K562 (cell line): ENCODE measurements around the gene SGMS1. TPM values are rescaled to one million over a fixed set of nuclear protein-coding genes. Genes with fewer than 3 reads are reported as not detected.

Experiments
- ASH1L ChIP-seq: fragments of 450-650 bp; IDR thresholded peaks from 2 replicates; pipeline ENCODE4 v1.6.1; 2018; ENCODE audit warnings: borderline replicate concordance, mild to moderate bottlenecking, low read depth; ENCODE audit not compliant: partially characterized antibody
- CHD4 ChIP-seq: fragments of 200-600 bp; sonication (generic); IDR thresholded peaks from 3 replicates; pipeline ENCODE4 v1.6.1; 2012; ENCODE audit warnings: low read depth, mild to moderate bottlenecking, mixed read lengths, low read length, inconsistent platforms; ENCODE audit not compliant: insufficient read depth, insufficient replicate concordance, poor library complexity, severe bottlenecking
- CTCF ChIP-seq, 3 experiments: IDR thresholded peaks in 2 of 3; conservative IDR thresholded peaks in 1 of 3; 2 replicates each; pipeline ENCODE4 v1.5.1; 2011 to 2012; ENCODE audit warnings: low read length in 3 of 3, mild to moderate bottlenecking in 3 of 3, control low read depth in 2 of 3, improper control_type of control experiment in 1 of 3, inconsistent platforms in 1 of 3, low read depth in 1 of 3, mixed read lengths in 1 of 3, moderate library complexity in 1 of 3; ENCODE audit not compliant: insufficient read depth in 2 of 3
- DACH1 ChIP-seq: fragments of 450-650 bp; IDR thresholded peaks from 2 replicates; pipeline ENCODE4 v1.6.1; 2018; ENCODE audit not compliant: partially characterized antibody
- ELK1 ChIP-seq: sonication (generic); formaldehyde crosslinking; IDR thresholded peaks from 2 replicates; pipeline ENCODE4 v1.8.1; 2022; ENCODE audit warnings: missing genetic modification reagents
- KDM1A ChIP-seq, 2 experiments: fragments of 450-650 bp; IDR thresholded peaks; 2 replicates each; pipeline ENCODE4 v1.6.1; 2016; ENCODE audit warnings: mild to moderate bottlenecking in 2 of 2
- MAFF ChIP-seq: IDR thresholded peaks from 2 replicates; pipeline ENCODE4 v1.6.1; 2012; ENCODE audit warnings: low read length, improper control_type of control experiment
- MTA1 ChIP-seq: fragments of 450-650 bp; IDR thresholded peaks from 2 replicates; pipeline ENCODE4 v1.6.1; 2017; ENCODE audit warnings: borderline replicate concordance
- NFYB ChIP-seq: IDR thresholded peaks from 2 replicates; pipeline ENCODE4 v1.6.1; 2011; ENCODE audit warnings: mild to moderate bottlenecking, moderate library complexity; ENCODE audit not compliant: insufficient read length; ENCODE audit errors: extremely low read depth
- PKNOX1 ChIP-seq: fragments of 450-650 bp; IDR thresholded peaks from 2 replicates; pipeline ENCODE4 v1.6.1; 2016
- PRDM10 ChIP-seq: fragments of 450-650 bp; IDR thresholded peaks from 2 replicates; pipeline ENCODE4 v1.6.1; 2018; ENCODE audit not compliant: partially characterized antibody
- PRMT5 ChIP-seq: sonication (generic); formaldehyde crosslinking; IDR thresholded peaks from 2 replicates; pipeline ENCODE4 v1.5.0; 2020; ENCODE audit warnings: missing genetic modification reagents
- SOX6 ChIP-seq: fragments of 450-650 bp; IDR thresholded peaks from 2 replicates; pipeline ENCODE4 v1.6.1; 2014; ENCODE audit warnings: mild to moderate bottlenecking
- TBL1XR1 ChIP-seq, 2 experiments: IDR thresholded peaks; 2 replicates each; pipeline ENCODE4 v1.6.1; 2012; ENCODE audit warnings: improper control_type of control experiment in 2 of 2, low read length in 2 of 2, mild to moderate bottlenecking in 1 of 2
- TFAM ChIP-seq: fragments of 250-450 bp; sonication (Bioruptor Pico); conservative IDR thresholded peaks from 2 replicates; pipeline ENCODE4 v1.5.0; 2021; ENCODE audit warnings: mild to moderate bottlenecking, moderate library complexity
- ZBTB5 ChIP-seq: fragments of 450-650 bp; IDR thresholded peaks from 2 replicates; pipeline ENCODE4 v1.6.1; 2017; ENCODE audit warnings: antibody characterized with exemption
- ZNF175 ChIP-seq: fragments of 200-800 bp; sonication (Bioruptor generic); IDR thresholded peaks from 2 replicates; pipeline ENCODE4 v1.6.1; 2016; ENCODE audit warnings: low read depth, mild to moderate bottlenecking, missing genetic modification characterization, missing compliant biosample characterization
- ZNF316 ChIP-seq: fragments of 450-650 bp; IDR thresholded peaks from 2 replicates; pipeline ENCODE4 v1.6.1; 2016
- ZNF589 ChIP-seq: fragments of 200-800 bp; sonication (Bioruptor generic); IDR thresholded peaks from 2 replicates; pipeline ENCODE4 v1.6.1; 2016; ENCODE audit warnings: low read depth, missing genetic modification characterization, missing compliant biosample characterization
- polyA plus RNA-seq, 8 experiments: library from polyadenylated mRNA; depleted of rRNA in 4 of 8; stranded (reverse) in 5 of 8; unstranded in 3 of 8; fragments of >200 nt; fragmentation: Nextera tagmentation in 2 of 8; fragmentation: Illumina TruSeq in 1 of 8; extraction: Ambion mirVana in 2 of 8; extraction: Trizol in 1 of 8; gene quantifications; 2 replicates each; pipeline versions ENCODE4 v1.2.1 to v1.2.3, GENCODE V29; 2011 to 2014; ENCODE audit warnings: inconsistent platforms in 1 of 8, missing spikeins in 1 of 8
- total RNA-seq, 7 experiments: library from RNA; depleted of rRNA in 6 of 7; stranded (reverse); fragments of >200 nt in 6 of 7; fragmentation: Illumina TruSeq in 2 of 7; extraction: Trizol in 2 of 7; gene quantifications; 2 replicates each; pipeline versions ENCODE4 v1.2.1 to v1.2.3, GENCODE V29; 2011 to 2021; ENCODE audit warnings: low replicate concordance in 1 of 7

The SGMS1 gene
- total and polyA plus RNA-seq, 9 of the 15 experiments (the other 6 are each of a cell fraction or from before 2014, with no cell fraction given), result 22.6 to 232 (median 82.2) TPM

GRCh38 chr10:50604049-50604640 lies 19.6 kb downstream of the SGMS1 start (continued):
- TF ChIP-seq PRDM10 (no peak), CTCF (IDR thresholded peaks at IDR 0.05 in 2 of 3, conservative IDR thresholded peaks at IDR 0.05 in 1 of 3; ENCODE audit: insufficient read depth in 2 of 3, low read depth in 1 of 3, low read length in 3 of 3) (peak in 1 of 3 experiments; percentile 12; a peak in 1 of 6 replicates), TFAM (no peak), ELK1 (no peak), CHD4 (no peak), PRMT5 (CRISPR knock-in tag) (no peak), DACH1 (peak; percentile 65), ZNF175 (CRISPR knock-in tag) (no peak), KDM1A (IDR thresholded peaks at IDR 0.05) (peak; percentile 79 to 85), PKNOX1 (peak; percentile 57), ZBTB5 (no peak), MTA1 (peak; percentile 40; the same call in 1 of the 2 replicates), ZNF316 (peak; percentile 95), TBL1XR1 (IDR thresholded peaks at IDR 0.05; ENCODE audit: low read length in 2 of 2) (no peak), NFYB (no peak), ZNF589 (CRISPR knock-in tag) (no peak), SOX6 (0 out of 2 replicates have a peak, but pooled peaks have one; percentile 19), MAFF (peak; percentile 78), ASH1L (no peak)
